CD14-positive monocyte (primary cell): Measurements from ENCODE around the gene EIF2AK2. TPM values are rescaled to one million over a fixed set of nuclear protein-coding genes. Genes with fewer than 3 reads are reported as not detected.

Experiments used
- DNase-seq, 3 donors: peaks; one replicate each; pipeline ENCODE4 v3.0.0-alpha.2; 2011 to 2022
- H2AFZ ChIP-seq: 2 replicates; pipeline ENCODE4 v1.6.0; 2012; ENCODE audit warnings: mild to moderate bottlenecking, low read depth, low read length, inconsistent platforms; ENCODE audit not compliant: insufficient read depth, poor library complexity, severe bottlenecking
- H3K27ac ChIP-seq, 2 donors: 1 replicate in 1 of 2; 2 replicates in 1 of 2; pipeline ENCODE4 v1.5.1; 2012 to 2013; ENCODE audit warnings: low read length in 2 of 2, control low read depth in 1 of 2, inconsistent platforms in 1 of 2, low read depth in 1 of 2, mild to moderate bottlenecking in 1 of 2
- H3K27me3 ChIP-seq, 2 donors: one replicate each; pipeline versions ENCODE4 v1.6.0 to v1.6.1; 2011 to 2013; ENCODE audit warnings: low read length in 2 of 2; ENCODE audit not compliant: control insufficient read depth in 2 of 2, insufficient read depth in 2 of 2
- H3K36me3 ChIP-seq, 2 donors: replicated peaks in 1 of 2; 1 replicate in 1 of 2; 2 replicates in 1 of 2; pipeline versions ENCODE4 v1.5.1 to v1.6.1; 2012 to 2013; ENCODE audit warnings: low read length in 2 of 2, control low read depth in 1 of 2, inconsistent platforms in 1 of 2, mild to moderate bottlenecking in 1 of 2; ENCODE audit not compliant: insufficient read depth in 2 of 2, control insufficient read depth in 1 of 2
- H3K4me1 ChIP-seq, 2 donors: 1 replicate in 1 of 2; 2 replicates in 1 of 2; pipeline versions ENCODE4 v1.5.1 to v1.6.1; 2012 to 2013; ENCODE audit warnings: low read length in 2 of 2, control low read depth in 1 of 2, inconsistent platforms in 1 of 2, mild to moderate bottlenecking in 1 of 2, moderate library complexity in 1 of 2; ENCODE audit not compliant: insufficient read depth in 2 of 2, control insufficient read depth in 1 of 2
- H3K4me2 ChIP-seq: replicated peaks from 2 replicates; pipeline ENCODE3; 2012; ENCODE audit warnings: low read length, moderate library complexity, mild to moderate bottlenecking; ENCODE audit not compliant: poor library complexity, severe bottlenecking; ENCODE audit errors: extremely low read depth
- H3K4me3 ChIP-seq, 3 experiments: fragments of 200-600 bp in 1 of 3; sonication (generic) in 1 of 3; replicated peaks in 1 of 3; 1 replicate in 2 of 3; 2 replicates in 1 of 3; pipeline ENCODE4 v1.5.1; 2011 to 2013; ENCODE audit warnings: low read length in 3 of 3, mild to moderate bottlenecking in 3 of 3, control low read depth in 2 of 3, low read depth in 2 of 3, inconsistent platforms in 1 of 3, moderate library complexity in 1 of 3
- H3K79me2 ChIP-seq: 2 replicates; pipeline ENCODE4 v1.6.0; 2012; ENCODE audit warnings: mild to moderate bottlenecking, control low read depth, inconsistent platforms, low read length, moderate library complexity; ENCODE audit not compliant: insufficient read depth
- H3K9ac ChIP-seq: 2 replicates; pipeline ENCODE4 v1.6.0; 2017; ENCODE audit warnings: low read length, mild to moderate bottlenecking; ENCODE audit not compliant: insufficient read depth, poor library complexity, severe bottlenecking
- H3K9me3 ChIP-seq, 2 donors: replicated peaks in 1 of 2; 1 replicate in 1 of 2; 2 replicates in 1 of 2; pipeline versions ENCODE4 v1.5.1 to v1.6.1; 2012 to 2013; ENCODE audit warnings: low read length in 2 of 2, control low read depth in 1 of 2; ENCODE audit not compliant: control insufficient read depth in 1 of 2, insufficient read depth in 1 of 2
- H4K20me1 ChIP-seq: 2 replicates; pipeline ENCODE4 v1.6.0; 2012; ENCODE audit warnings: mild to moderate bottlenecking, low read length, control low read depth, moderate library complexity; ENCODE audit not compliant: insufficient read depth
- H3K27ac Mint-ChIP-seq, 7 donors: one replicate each; pipeline ENCODE4 v1.8.0; 2020; ENCODE audit warnings: mild to moderate bottlenecking in 7 of 7, mixed read lengths in 7 of 7, moderate library complexity in 6 of 7, inconsistent platforms in 2 of 7
- H3K27me3 Mint-ChIP-seq, 3 donors: one replicate each; pipeline ENCODE4 v1.8.0; 2021 to 2022; ENCODE audit warnings: low read depth in 3 of 3, mild to moderate bottlenecking in 3 of 3, mixed read lengths in 3 of 3, moderate library complexity in 3 of 3, inconsistent platforms in 1 of 3
- H3K36me3 Mint-ChIP-seq, 2 donors: one replicate each; pipeline ENCODE4 v1.8.0; 2020; ENCODE audit warnings: mixed read lengths in 2 of 2, inconsistent platforms in 1 of 2, mild to moderate bottlenecking in 1 of 2
- H3K4me1 Mint-ChIP-seq: one replicate; pipeline ENCODE4 v1.8.0; 2020; ENCODE audit warnings: mild to moderate bottlenecking, mixed read lengths
- H3K4me3 Mint-ChIP-seq, 2 donors: one replicate each; pipeline ENCODE4 v1.8.0; 2020; ENCODE audit warnings: mild to moderate bottlenecking in 2 of 2, mixed read lengths in 2 of 2, moderate library complexity in 1 of 2
- H3K9me3 Mint-ChIP-seq, 7 donors: one replicate each; pipeline ENCODE4 v1.8.0; 2020 to 2022; ENCODE audit warnings: mixed read lengths in 7 of 7, mild to moderate bottlenecking in 6 of 7, moderate library complexity in 6 of 7, inconsistent platforms in 2 of 7
- CTCF ChIP-seq: fragments of 200-600 bp; IDR thresholded peaks from one replicate; pipeline ENCODE4 v1.8.0; 2022; ENCODE audit warnings: antibody characterized with exemption, mild to moderate bottlenecking
- WGBS: methylation state at CpG from one replicate; pipeline ENCODE4 v1.1.5; 2013; ENCODE audit warnings: missing lambda C conversion rate; ENCODE audit not compliant: insufficient coverage; 5-methylcytosine and 5-hydroxymethylcytosine counted together
- intact Hi-C, 2 donors: fragments of 100-400 bp; cut with micrococcal nuclease; formaldehyde crosslinking; loops; one replicate each; pipeline versions ENCODE4 v1.15.0 to v1.15.1; 2023
- polyA plus RNA-seq, 3 donors: library from polyadenylated mRNA; depleted of rRNA in 1 of 3; unstranded in 2 of 3; stranded (reverse) in 1 of 3; fragments of 300-500 nt in 2 of 3; fragments of >200 nt in 1 of 3; fragmentation: Illumina TruSeq in 2 of 3; gene quantifications; 1 replicate in 2 of 3; 2 replicates in 1 of 3; pipeline ENCODE4 v1.2.3, GENCODE V29; 2012 to 2021

EIF2AK2 gene
- polyA plus RNA-seq, 3 donors: 7.9 to 23.4 (median 17.6) TPM

GRCh38 chr2:37052600-37053332, 104.0 kb downstream of the EIF2AK2 start:
- Mint-ChIP-seq H3K4me1 (no peaks in the 10 kb centered on the region), H3K4me3 (no peak overlapping the region), H3K9me3 (no peaks in the 10 kb centered on the region), H3K27ac (no peak overlapping the region), H3K36me3 (peaks cover 60 to 80% of the 10 kb centered on the region in 2 donors), H3K27me3 (no peaks in the 10 kb centered on the region)
- no peaks in the 10 kb centered on the region for H3K79me2 ChIP-seq
- H3K4me1 ChIP-seq: no peaks in the 10 kb centered on the region
- no peak for TF ChIP-seq CTCF
- intact Hi-C loops: no loop called here
- peaks cover 83 to 95% of the 10 kb centered on the region in 2 donors for H3K36me3 ChIP-seq
- H3K9ac ChIP-seq: no peak overlapping the region
- no peak overlapping the region for H3K4me2 ChIP-seq
- no peak for DNase-seq
- H3K27me3 ChIP-seq: no peaks in the 10 kb centered on the region
- no CpG with 5 or more reads among the region's 5 CpGs for WGBS
- no peak overlapping the region for H3K4me3 ChIP-seq
- no peaks in the 10 kb centered on the region for H4K20me1 ChIP-seq
- H3K9me3 ChIP-seq: no peaks in the 10 kb centered on the region
- H2AFZ ChIP-seq: no peak overlapping the region
- no peak overlapping the region for H3K27ac ChIP-seq

Other genes with a start within 250 kb of the EIF2AK2 start
- gene STRN, start 190.4 kb downstream of the EIF2AK2 start, polyA plus RNA-seq: 10 to 100 TPM in 2 of 3 donors, 1 to 10 TPM in 1; 7.0 to 15.7 (median 10.7) TPM
- 10 to 100 TPM in 1 of 3 donors, 1 to 10 TPM in 2; 3.5 to 21.6 (median 3.8) TPM for gene HEATR5B, start 72.6 kb downstream of the EIF2AK2 start, polyA plus RNA-seq
- 1 to 10 TPM; 3.1 to 5.7 (median 3.8) TPM for gene GPATCH11, start 72.5 kb downstream of the EIF2AK2 start, polyA plus RNA-seq
- not detected for gene SULT6B1, start 31.7 kb upstream of the EIF2AK2 start, polyA plus RNA-seq
- gene CEBPZOS, start 39.5 kb upstream of the EIF2AK2 start, polyA plus RNA-seq: 10 to 100 TPM; 12.6 to 19.3 (median 18.2) TPM
- 10 to 100 TPM in 2 of 3 donors, 1 to 10 TPM in 1; 5.7 to 11.2 (median 11.1) TPM for gene CEBPZ, start 74.6 kb upstream of the EIF2AK2 start, polyA plus RNA-seq
- gene NDUFAF7, start 74.7 kb upstream of the EIF2AK2 start, polyA plus RNA-seq: 10 to 100 TPM in 1 of 3 donors, 1 to 10 TPM in 2; 4.7 to 12.2 (median 5.6) TPM
- 10 to 100 TPM; 14.2 to 17.5 (median 16.9) TPM for gene PRKD3, start 167.9 kb upstream of the EIF2AK2 start, polyA plus RNA-seq
- 100 to 1,000 TPM in 2 of 3 donors, 10 to 100 TPM in 1; 54.7 to 302 (median 272) TPM for gene QPCT, start 187.7 kb upstream of the EIF2AK2 start, polyA plus RNA-seq